HL-60 (cell line): ENCODE data around the gene PTPRO.

Source experiments
- DNase-seq, 2 experiments: peaks; one replicate each; pipeline ENCODE4 v3.0.0-alpha.2; 2010 to 2020; ENCODE audit warnings: low read depth in 1 of 2, low spot score in 1 of 2
- H3K27ac ChIP-seq: fragments of 250-450 bp; sonication (Bioruptor Pico); replicated peaks from 2 replicates; pipeline ENCODE4 v1.5.1; 2020; ENCODE audit warnings: mild to moderate bottlenecking, moderate library complexity
- H3K27me3 ChIP-seq: fragments of 250-450 bp; sonication (Bioruptor Pico); 2 replicates; pipeline ENCODE4 v1.5.1; 2021; ENCODE audit warnings: mild to moderate bottlenecking, moderate library complexity; ENCODE audit not compliant: insufficient read depth, poor library complexity, severe bottlenecking
- H3K4me3 ChIP-seq: replicated peaks from 2 replicates; pipeline ENCODE4 v1.5.1; 2011; ENCODE audit warnings: mild to moderate bottlenecking, control low read depth, low read length; ENCODE audit not compliant: insufficient read depth
- CTCF ChIP-seq: IDR thresholded peaks from one replicate; pipeline ENCODE4 v1.5.1; 2011; ENCODE audit warnings: low read length, control low read depth, inconsistent platforms; ENCODE audit not compliant: insufficient read depth
- GABPA ChIP-seq: IDR thresholded peaks from 2 replicates; pipeline ENCODE4 v1.6.1; 2012; ENCODE audit warnings: low read depth
- POLR2AphosphoS5 ChIP-seq: IDR thresholded peaks from 2 replicates; pipeline ENCODE4 v1.6.1; 2012; ENCODE audit warnings: low read depth
- REST ChIP-seq: IDR thresholded peaks from 2 replicates; pipeline ENCODE4 v1.6.1; 2012; ENCODE audit warnings: low read depth; ENCODE audit not compliant: insufficient replicate concordance
- SPI1 ChIP-seq: IDR thresholded peaks from 2 replicates; pipeline ENCODE4 v1.6.1; 2012; ENCODE audit warnings: low read depth, mild to moderate bottlenecking, borderline replicate concordance

The PTPRO gene

GRCh38 chr12:15601210-15601800, 279.0 kb downstream of the PTPRO start:
- no peak overlapping the region for H3K27ac ChIP-seq

GRCh38 chr12:15602051-15602672, 279.9 kb downstream of the PTPRO start:
- TF ChIP-seq REST, result no peak
- H3K4me3 ChIP-seq, result no peak overlapping the region
- H3K27ac ChIP-seq, result no peak overlapping the region
- no peaks in the 10 kb centered on the region for H3K27me3 ChIP-seq
- no peak for DNase-seq

More at GRCh38 chr12:15601210-15601800, 279.0 kb downstream of the PTPRO start:
- TF ChIP-seq POLR2AphosphoS5, result no peak
- no peak for TF ChIP-seq GABPA
- TF ChIP-seq REST, result no peak
- no peak for TF ChIP-seq SPI1
- no peak for TF ChIP-seq CTCF
- H3K27me3 ChIP-seq, result no peaks in the 10 kb centered on the region
- no peak overlapping the region for H3K4me3 ChIP-seq
- no peak for DNase-seq

GRCh38 chr12:15603474-15604085, 281.3 kb downstream of the PTPRO start:
- H3K27ac ChIP-seq, result no peak overlapping the region
- H3K4me3 ChIP-seq, result no peak overlapping the region
- TF ChIP-seq SPI1 (no peak), CTCF (no peak), REST (no peak), GABPA (no peak), POLR2AphosphoS5 (no peak)
- H3K27me3 ChIP-seq, result no peaks in the 10 kb centered on the region
- no peak for DNase-seq
